Smooth muscle cell (in vitro differentiated cells): ENCODE results near the gene BCAR1. TPM values are rescaled to one million over a fixed set of nuclear protein-coding genes. Genes with fewer than 3 reads are reported as not detected.

Experiments used
- DNase-seq: peaks from one replicate; lab custom pipeline; 2025; ENCODE audit not compliant: unreplicated experiment; lab: John Stamatoyannopoulos, UW
- H2AFZ ChIP-seq: fragments of 200-600 bp; sonication (generic); 2 replicates; pipeline ENCODE4 v1.6.0; 2016; ENCODE audit warnings: antibody characterized with exemption, low read depth, mild to moderate bottlenecking
- H3F3A ChIP-seq: fragments of 200-600 bp; sonication (generic); 2 replicates; pipeline ENCODE4 v1.6.0; 2017; ENCODE audit warnings: antibody characterized with exemption, low read depth
- H3K27ac ChIP-seq: fragments of 200-600 bp; sonication (generic); 2 replicates; pipeline ENCODE4 v1.5.1; 2016; ENCODE audit warnings: low read depth, mild to moderate bottlenecking
- H3K27me3 ChIP-seq: fragments of 200-600 bp; sonication (generic); 2 replicates; pipeline ENCODE4 v1.6.1; 2016; ENCODE audit warnings: low read depth, mild to moderate bottlenecking
- H3K36me3 ChIP-seq: fragments of 200-600 bp; sonication (generic); 2 replicates; pipeline ENCODE4 v1.5.1; 2016; ENCODE audit warnings: low read depth
- H3K4me1 ChIP-seq: fragments of 200-600 bp; sonication (generic); 2 replicates; pipeline ENCODE4 v1.5.1; 2016; ENCODE audit warnings: low read depth
- H3K4me2 ChIP-seq: fragments of 200-600 bp; sonication (generic); 2 replicates; pipeline ENCODE4 v1.6.0; 2016; ENCODE audit warnings: mild to moderate bottlenecking
- H3K4me3 ChIP-seq: fragments of 200-600 bp; sonication (generic); 2 replicates; pipeline ENCODE4 v1.5.1; 2016; ENCODE audit warnings: mild to moderate bottlenecking
- H3K79me2 ChIP-seq: fragments of 200-600 bp; sonication (generic); 2 replicates; pipeline ENCODE4 v1.6.0; 2016; ENCODE audit warnings: low read depth, mild to moderate bottlenecking
- H3K9ac ChIP-seq: fragments of 200-600 bp; sonication (generic); 2 replicates; pipeline ENCODE4 v1.6.0; 2016; ENCODE audit warnings: low read depth
- H3K9me3 ChIP-seq: fragments of 200-600 bp; sonication (generic); replicated peaks from 2 replicates; pipeline ENCODE4 v1.5.1; 2016; ENCODE audit warnings: low read depth
- H4K20me1 ChIP-seq: fragments of 200-600 bp; sonication (generic); 2 replicates; pipeline ENCODE4 v1.6.0; 2016; ENCODE audit warnings: low read depth
- WGBS: methylation state at CpG from one replicate; pipeline ENCODE4 v1.1.7; 2016; ENCODE audit warnings: low lambda C conversion rate; 5-methylcytosine and 5-hydroxymethylcytosine counted together
- polyA plus RNA-seq: library from polyadenylated mRNA; unstranded; fragments of >200 nt; fragmentation: Nextera tagmentation; extraction: Ambion mirVana; gene quantifications from 2 replicates; pipeline ENCODE4 v1.2.1, GENCODE V29; 2016
- total RNA-seq: library from RNA; depleted of rRNA; stranded (reverse); fragments of >200 nt; gene quantifications from 2 replicates; pipeline ENCODE4 v1.2.3, GENCODE V29; 2014
- TF ChIP-seq, protein P1 (sequence below): fragments of 200-600 bp; sonication (generic); IDR thresholded peaks from 2 replicates; pipeline ENCODE4 v1.5.1; 2017; ENCODE audit warnings: borderline replicate concordance, mild to moderate bottlenecking, antibody characterized with exemption; ENCODE audit not compliant: insufficient read depth, poor library complexity, severe bottlenecking

The BCAR1 gene
- total and polyA plus RNA-seq, 2 experiments from 2014 or later, result 49.4 to 117 TPM

DNA sequence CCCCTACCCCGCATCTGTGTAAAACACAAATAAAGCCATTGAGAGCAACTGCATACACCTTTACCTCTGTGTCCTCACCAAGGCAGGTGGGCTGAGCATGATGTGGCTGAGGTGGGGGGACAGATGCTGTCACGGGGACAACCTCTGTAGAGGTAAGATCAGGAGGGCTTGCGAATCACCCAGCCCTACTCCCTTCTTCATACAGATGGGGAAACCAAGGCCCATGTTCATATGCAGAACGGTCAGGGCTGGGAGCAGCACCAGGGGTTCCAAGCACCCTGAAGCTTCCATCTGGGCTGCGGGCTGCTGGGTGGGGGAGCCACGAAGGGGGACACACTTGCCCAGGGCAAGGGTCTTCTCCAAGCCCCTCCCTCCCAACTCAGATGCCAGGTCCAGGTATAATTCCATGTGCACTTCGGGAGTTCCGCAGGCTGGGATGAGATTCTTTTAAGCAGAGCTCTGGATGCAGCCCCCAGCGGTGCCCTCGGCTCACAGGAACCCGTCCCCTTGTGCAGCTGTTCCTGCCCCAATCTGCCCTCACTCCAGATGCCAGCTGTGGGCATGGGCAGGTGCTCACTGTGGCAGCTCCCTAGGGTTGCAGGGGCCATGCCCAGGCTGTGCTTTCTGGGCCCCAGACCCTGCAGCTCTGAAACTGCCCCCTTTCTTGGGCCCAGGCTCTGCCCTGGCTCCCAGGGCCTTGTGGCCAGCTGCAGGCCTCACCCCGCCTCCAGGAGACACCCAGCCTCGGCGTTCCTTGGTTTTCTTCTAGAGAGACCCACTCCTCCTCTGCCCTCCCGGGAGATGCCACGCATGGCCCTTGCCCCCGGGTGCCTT, 23.1 kb downstream of the BCAR1 start:
- Histone ChIP-seq H3K36me3 (peaks cover 9% of the 10 kb centered on the region), H3K4me1 (no peaks in the 10 kb centered on the region), H4K20me1 (peaks cover 83% of the 10 kb centered on the region), H3K4me2 (no peak overlapping the region), H3K27ac (no peak overlapping the region), H3K27me3 (no peaks in the 10 kb centered on the region), H3K4me3 (no peak overlapping the region), H3K9me3 (no peaks in the 10 kb centered on the region), H2AFZ (no peak overlapping the region), H3K79me2 (peaks cover 21% of the 10 kb centered on the region), H3F3A (peaks cover 24% of the 10 kb centered on the region), H3K9ac (no peak overlapping the region)
- TF ChIP-seq, protein P1, sequence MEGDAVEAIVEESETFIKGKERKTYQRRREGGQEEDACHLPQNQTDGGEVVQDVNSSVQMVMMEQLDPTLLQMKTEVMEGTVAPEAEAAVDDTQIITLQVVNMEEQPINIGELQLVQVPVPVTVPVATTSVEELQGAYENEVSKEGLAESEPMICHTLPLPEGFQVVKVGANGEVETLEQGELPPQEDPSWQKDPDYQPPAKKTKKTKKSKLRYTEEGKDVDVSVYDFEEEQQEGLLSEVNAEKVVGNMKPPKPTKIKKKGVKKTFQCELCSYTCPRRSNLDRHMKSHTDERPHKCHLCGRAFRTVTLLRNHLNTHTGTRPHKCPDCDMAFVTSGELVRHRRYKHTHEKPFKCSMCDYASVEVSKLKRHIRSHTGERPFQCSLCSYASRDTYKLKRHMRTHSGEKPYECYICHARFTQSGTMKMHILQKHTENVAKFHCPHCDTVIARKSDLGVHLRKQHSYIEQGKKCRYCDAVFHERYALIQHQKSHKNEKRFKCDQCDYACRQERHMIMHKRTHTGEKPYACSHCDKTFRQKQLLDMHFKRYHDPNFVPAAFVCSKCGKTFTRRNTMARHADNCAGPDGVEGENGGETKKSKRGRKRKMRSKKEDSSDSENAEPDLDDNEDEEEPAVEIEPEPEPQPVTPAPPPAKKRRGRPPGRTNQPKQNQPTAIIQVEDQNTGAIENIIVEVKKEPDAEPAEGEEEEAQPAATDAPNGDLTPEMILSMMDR, result no peak
- 96% methylated on average over 17 of the region's 17 CpGs for WGBS
- DNase-seq, result no peak

- Histone ChIP-seq H3K4me2 (no peak overlapping the region), H3K27me3 (no peaks in the 10 kb centered on the region), H3K79me2 (peaks cover 13% of the 10 kb centered on the region), H3K36me3 (peaks cover under 1% of the 10 kb centered on the region), H3K4me3 (no peak overlapping the region), H3K27ac (no peak overlapping the region), H3K9me3 (no peaks in the 10 kb centered on the region), H3K9ac (no peak overlapping the region), H3F3A (peaks cover 24% of the 10 kb centered on the region), H4K20me1 (peaks cover 75% of the 10 kb centered on the region), H2AFZ (no peak overlapping the region), H3K4me1 (no peaks in the 10 kb centered on the region)
- WGBS, result 95% methylated on average over 18 of the region's 18 CpGs
- DNase-seq, result no peak
- TF ChIP-seq, protein P1, result no peak
These were observed 23.9 kb downstream of the BCAR1 start for GRCh38 chr16:75227361-75228142.

GRCh38 chr16:75226550-75227360, 24.7 kb downstream of the BCAR1 start:
- Histone ChIP-seq H3K27me3 (no peaks in the 10 kb centered on the region), H2AFZ (no peak overlapping the region), H3K79me2 (peaks cover 6% of the 10 kb centered on the region), H3K27ac (no peak overlapping the region), H3K36me3 (no peaks in the 10 kb centered on the region), H3K4me1 (no peaks in the 10 kb centered on the region), H3F3A (peaks cover 20% of the 10 kb centered on the region), H3K9ac (no peak overlapping the region), H3K4me3 (no peak overlapping the region), H3K4me2 (no peak overlapping the region), H4K20me1 (peaks cover 68% of the 10 kb centered on the region), H3K9me3 (no peaks in the 10 kb centered on the region)
- TF ChIP-seq, protein P1, result no peak
- WGBS, result 90% methylated on average over 22 of the region's 22 CpGs
- no peak for DNase-seq
